Esophagus squamous epithelium (tissue), 5 donors: ENCODE measurements around the gene PTPRN2. TPM values are rescaled to one million over a fixed set of nuclear protein-coding genes. Genes with fewer than 3 reads are reported as not detected.

Experiments used
- DNase-seq: peaks from one replicate; lab custom pipeline; 2025; lab: John Stamatoyannopoulos, UW
- H3K27ac ChIP-seq, 4 donors: fragments of 200-600 bp; sonication (generic); one replicate each; pipeline ENCODE4 v1.5.1; 2016 to 2019; ENCODE audit warnings: mild to moderate bottlenecking in 1 of 4
- H3K27me3 ChIP-seq, 4 donors: fragments of 200-600 bp; sonication (generic); 1 replicate in 3 of 4; 2 replicates in 1 of 4; pipeline versions ENCODE4 v1.5.1 to v1.6.0; 2017 to 2021; ENCODE audit warnings: antibody characterized with exemption in 1 of 4
- H3K36me3 ChIP-seq, 3 donors: fragments of 200-600 bp; sonication (generic); one replicate each; pipeline ENCODE4 v1.5.1; 2016 to 2019
- H3K4me1 ChIP-seq, 3 donors: fragments of 200-600 bp; sonication (generic); one replicate each; pipeline ENCODE4 v1.5.1; 2017 to 2019
- H3K4me3 ChIP-seq, 4 donors: fragments of 200-600 bp; sonication (generic); 1 replicate in 3 of 4; 2 replicates in 1 of 4; pipeline ENCODE4 v1.5.1; 2016 to 2019; ENCODE audit warnings: mild to moderate bottlenecking in 2 of 4, moderate library complexity in 1 of 4
- H3K9me3 ChIP-seq, 3 donors: fragments of 200-600 bp; sonication (generic); one replicate each; pipeline ENCODE4 v1.5.1; 2016 to 2019
- CTCF ChIP-seq, 6 experiments: fragments of 450-650 bp in 4 of 6; fragments of 200-600 bp in 2 of 6; sonication (generic) in 2 of 6; IDR thresholded peaks; one replicate each; pipeline ENCODE4 v1.5.1; 2016 to 2019; ENCODE audit warnings: antibody characterized with exemption in 6 of 6, mild to moderate bottlenecking in 4 of 6, moderate library complexity in 4 of 6
- POLR2A ChIP-seq, 4 donors: fragments of 450-650 bp; IDR thresholded peaks; one replicate each; pipeline ENCODE4 v1.6.1; 2017; ENCODE audit warnings: antibody characterized with exemption in 4 of 4, mild to moderate bottlenecking in 4 of 4, moderate library complexity in 3 of 4
- whole genome bisulfite sequencing, 2 donors: methylation state at CpG; one replicate each; pipeline ENCODE4 v1.1.5; 2018; 5-methylcytosine and 5-hydroxymethylcytosine counted together
- intact Hi-C: fragments of 100-400 bp; cut with DNase I; formaldehyde crosslinking; loops from one replicate; pipeline ENCODE4 v1.15.0; 2022
- total RNA-seq, 4 donors: library from RNA; depleted of rRNA; stranded (reverse); fragments of >200 nt; gene quantifications; one replicate each; pipeline ENCODE4 v1.1.0, GENCODE V29; 2016
- donor health status: DM: yes; HTN: yes; CAD: no.

Gene PTPRN2
- total RNA-seq, 4 donors from 2014 or later = 0.38 to 2.7 (median 1.0) TPM

GRCh38 chr7:158044482-158044823 is 543.2 kb downstream of the PTPRN2 start:
- no peak for DNase-seq
- H3K4me3 ChIP-seq = no peak overlapping the region
- H3K4me1 ChIP-seq = no peaks in the 10 kb centered on the region
- TF ChIP-seq CTCF (IDR thresholded peaks at IDR 0.05) = no peak
- TF ChIP-seq POLR2A (IDR thresholded peaks at IDR 0.05) = no peak
- H3K36me3 ChIP-seq = no peaks in the 10 kb centered on the region
- peaks cover 0 to 4% (median 2%) of the 10 kb centered on the region in 3 donors for H3K9me3 ChIP-seq
- no peak overlapping the region for H3K27ac ChIP-seq
- intact Hi-C loops = no loop called here
- WGBS, 2 donors = 94 to 96% methylated on average over 3 of the region's 6 CpGs
- no peaks in the 10 kb centered on the region for H3K27me3 ChIP-seq

- Histone ChIP-seq H3K9me3 (peaks cover 0 to 10% (median 7%) of the 10 kb centered on the region in 3 donors), H3K36me3 (no peaks in the 10 kb centered on the region), H3K27ac (no peak overlapping the region), H3K4me1 (no peaks in the 10 kb centered on the region), H3K4me3 (no peak overlapping the region), H3K27me3 (no peaks in the 10 kb centered on the region)
- DNase-seq = no peak
- intact Hi-C loops = no loop called here
- TF ChIP-seq POLR2A (IDR thresholded peaks at IDR 0.05) (no peak), CTCF (IDR thresholded peaks at IDR 0.05) (no peak)
- WGBS, 2 donors = 54 to 59% methylated on average over 16 of the region's 17 CpGs
These were observed 543.8 kb downstream of the PTPRN2 start for GRCh38 chr7:158043551-158044481.

- no peak for DNase-seq
- 74 to 91% methylated on average over 19 to 20 of the region's 20 CpGs for WGBS, 2 donors
- H3K4me3 ChIP-seq = no peak overlapping the region
- no peaks in the 10 kb centered on the region for H3K36me3 ChIP-seq
- H3K4me1 ChIP-seq = no peaks in the 10 kb centered on the region
- no peak overlapping the region for H3K27ac ChIP-seq
- peaks cover 0 to 11% (median 7%) of the 10 kb centered on the region in 3 donors for H3K9me3 ChIP-seq
- H3K27me3 ChIP-seq = no peaks in the 10 kb centered on the region
- intact Hi-C loops = no loop called here
- TF ChIP-seq CTCF (IDR thresholded peaks at IDR 0.05) (no peak), POLR2A (IDR thresholded peaks at IDR 0.05) (no peak)
These were observed 545.3 kb downstream of the PTPRN2 start for GRCh38 chr7:158042156-158042880.

GRCh38 chr7:158040199-158040598 is 547.4 kb downstream of the PTPRN2 start:
- intact Hi-C loops = no loop called here
- WGBS, 2 donors = 84 to 87% methylated on average over 6 of the region's 6 CpGs

More at GRCh38 chr7:158040199-158040598, 547.4 kb downstream of the PTPRN2 start:
- no peak for DNase-seq
- no peak for TF ChIP-seq POLR2A (IDR thresholded peaks at IDR 0.05)
- TF ChIP-seq CTCF (IDR thresholded peaks at IDR 0.05) = no peak
- Histone ChIP-seq H3K4me1 (no peaks in the 10 kb centered on the region), H3K36me3 (no peaks in the 10 kb centered on the region), H3K9me3 (peaks cover 0 to 11% (median 7%) of the 10 kb centered on the region in 3 donors), H3K27ac (no peak overlapping the region), H3K27me3 (no peaks in the 10 kb centered on the region), H3K4me3 (no peak overlapping the region)
